ENCODE results near the gene PLA2G6.

DNA sequence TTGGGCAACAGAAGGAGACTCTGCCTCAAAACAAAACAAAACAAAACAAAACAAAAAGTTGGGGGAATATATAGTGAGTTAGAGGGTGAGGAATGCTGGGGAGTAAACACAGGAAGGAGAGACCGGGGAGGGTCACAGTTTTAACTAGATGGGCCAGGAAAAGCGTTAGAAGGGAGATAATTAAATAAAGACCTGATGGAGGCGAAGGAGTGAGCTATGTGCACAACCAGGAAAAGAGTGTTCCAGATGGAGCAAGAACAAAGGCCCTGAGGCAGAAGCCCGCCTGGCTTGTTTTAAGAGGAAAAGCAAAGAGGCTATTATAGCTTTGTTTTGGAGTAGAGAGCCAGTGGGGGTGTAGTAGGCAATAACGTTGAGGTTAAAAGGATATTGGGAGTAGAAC is 4.8 kb upstream of the PLA2G6 start:
- TF ChIP-seq, protein P1, sequence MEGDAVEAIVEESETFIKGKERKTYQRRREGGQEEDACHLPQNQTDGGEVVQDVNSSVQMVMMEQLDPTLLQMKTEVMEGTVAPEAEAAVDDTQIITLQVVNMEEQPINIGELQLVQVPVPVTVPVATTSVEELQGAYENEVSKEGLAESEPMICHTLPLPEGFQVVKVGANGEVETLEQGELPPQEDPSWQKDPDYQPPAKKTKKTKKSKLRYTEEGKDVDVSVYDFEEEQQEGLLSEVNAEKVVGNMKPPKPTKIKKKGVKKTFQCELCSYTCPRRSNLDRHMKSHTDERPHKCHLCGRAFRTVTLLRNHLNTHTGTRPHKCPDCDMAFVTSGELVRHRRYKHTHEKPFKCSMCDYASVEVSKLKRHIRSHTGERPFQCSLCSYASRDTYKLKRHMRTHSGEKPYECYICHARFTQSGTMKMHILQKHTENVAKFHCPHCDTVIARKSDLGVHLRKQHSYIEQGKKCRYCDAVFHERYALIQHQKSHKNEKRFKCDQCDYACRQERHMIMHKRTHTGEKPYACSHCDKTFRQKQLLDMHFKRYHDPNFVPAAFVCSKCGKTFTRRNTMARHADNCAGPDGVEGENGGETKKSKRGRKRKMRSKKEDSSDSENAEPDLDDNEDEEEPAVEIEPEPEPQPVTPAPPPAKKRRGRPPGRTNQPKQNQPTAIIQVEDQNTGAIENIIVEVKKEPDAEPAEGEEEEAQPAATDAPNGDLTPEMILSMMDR (IDR thresholded peaks at IDR 0.05), result no peak
- no peak for TF ChIP-seq POLR2A (IDR thresholded peaks at IDR 0.05)

Data from prostate gland (tissue), 2 donors.